ENCODE data around the gene ZNF654. TPM values are rescaled to one million over a fixed set of nuclear protein-coding genes. Genes with fewer than 3 reads are reported as not detected.

Gene ZNF654
- total and polyA plus RNA-seq, 2 of the 13 experiments (the other 11 are each of a cell fraction or from before 2014, with no cell fraction given), result 1.8 to 4.1 TPM

- TF ChIP-seq ZNF503 (CRISPR knock-in tag; IDR thresholded peaks at IDR 0.05), result no peak
- no peak for TF ChIP-seq ZNF766 (CRISPR knock-in tag; IDR thresholded peaks at IDR 0.05; ENCODE audit: borderline replicate concordance)
- no peak; a peak in 1 of 4 replicates for TF ChIP-seq EP300 (IDR thresholded peaks at IDR 0.05; ENCODE audit: low read depth in 2 of 2, low read length in 2 of 2)
- no peak for TF ChIP-seq EP300 (CRISPR knock-in tag; IDR thresholded peaks at IDR 0.05; ENCODE audit: borderline replicate concordance)
- TF ChIP-seq GPBP1L1 (CRISPR knock-in tag; IDR thresholded peaks at IDR 0.05), result no peak
- TF ChIP-seq RBM39 (IDR thresholded peaks at IDR 0.05; ENCODE audit: low read depth, low read length, poor library complexity, severe bottlenecking), result peak; percentile 91
- TF ChIP-seq ZNF713 (CRISPR knock-in tag; IDR thresholded peaks at IDR 0.05), result 0 out of 2 replicates have a peak, but pooled peaks have one; percentile 51
- TF ChIP-seq POLR2A (IDR thresholded peaks at IDR 0.05; ENCODE audit: insufficient read depth in 1 of 2, low read depth in 2 of 2, low read length in 2 of 2), result peak; percentile 67 to 93
- TF ChIP-seq ZNF446 (CRISPR knock-in tag; IDR thresholded peaks at IDR 0.05), result no peak
- no peak for TF ChIP-seq ZNF12 (CRISPR knock-in tag; IDR thresholded peaks at IDR 0.05)
- 0 out of 2 replicates have a peak, but pooled peaks have one; percentile 28 for TF ChIP-seq CAMTA2 (CRISPR knock-in tag; IDR thresholded peaks at IDR 0.05; ENCODE audit: borderline replicate concordance)
- no peak for TF ChIP-seq HNF4G (IDR thresholded peaks at IDR 0.05; ENCODE audit: borderline replicate concordance, low read depth, low read length)
- TF ChIP-seq HNF4G (CRISPR knock-in tag; IDR thresholded peaks at IDR 0.05; ENCODE audit: borderline replicate concordance, low read depth), result no peak
- peak; percentile 24; the same call in 1 of the 2 replicates for TF ChIP-seq ZNF335 (CRISPR knock-in tag; IDR thresholded peaks at IDR 0.05)
- TF ChIP-seq JARID2 (CRISPR knock-in tag; IDR thresholded peaks at IDR 0.05; ENCODE audit: insufficient replicate concordance), result no peak
- no peak for TF ChIP-seq ZNF580 (CRISPR knock-in tag; IDR thresholded peaks at IDR 0.05; ENCODE audit: borderline replicate concordance, low read depth)
- TF ChIP-seq ZNF720 (CRISPR knock-in tag; IDR thresholded peaks at IDR 0.05), result no peak
- TF ChIP-seq RFX3 (CRISPR knock-in tag; IDR thresholded peaks at IDR 0.05), result peak; percentile 40; the same call in 1 of the 2 replicates
- TF ChIP-seq FOXK2 (IDR thresholded peaks at IDR 0.05), result no peak
- no peak for TF ChIP-seq RORA (CRISPR knock-in tag; IDR thresholded peaks at IDR 0.05)
- no peak for TF ChIP-seq CCAR2 (optimal IDR thresholded peaks at IDR 0.05; ENCODE audit: low read depth, low read length)
- TF ChIP-seq CC2D1A (CRISPR knock-in tag; IDR thresholded peaks at IDR 0.05), result no peak
- no peak for TF ChIP-seq ZNF253 (CRISPR knock-in tag; IDR thresholded peaks at IDR 0.05; ENCODE audit: borderline replicate concordance)
- TF ChIP-seq IRF2 (CRISPR knock-in tag; IDR thresholded peaks at IDR 0.05), result no peak
- no peak for TF ChIP-seq PHB2 (IDR thresholded peaks at IDR 0.05; ENCODE audit: partially characterized antibody)
- TF ChIP-seq ARID3A (IDR thresholded peaks at IDR 0.05; ENCODE audit: low read depth, low read length), result no peak; the same call in 1 of the 2 replicates
- peak; percentile 54 for TF ChIP-seq TGIF2 (CRISPR knock-in tag; IDR thresholded peaks at IDR 0.05)
Measured at GRCh38 chr3:88058581-88059379, at the start of gene ZNF654, which contains the start of gene CGGBP1 (continued).

Data from HepG2 (cell line).